Fibroblast of lung (primary cell): ENCODE results near the gene RASSF8. TPM values are rescaled to one million over a fixed set of nuclear protein-coding genes. Genes with fewer than 3 reads are reported as not detected.
A peak's percentile ranks its signal among the peaks of the same experiment; 100 is the strongest.

ENCODE experiments used
- DNase-seq, 2 donors: peaks; one replicate each; pipeline versions ENCODE4 v3.0.0 to v3.0.0-alpha.2; 2010; ENCODE audit warnings: low read depth in 2 of 2
- H2AFZ ChIP-seq: 2 replicates; pipeline ENCODE4 v1.5.1; 2012; ENCODE audit warnings: low read length, control low read depth, inconsistent platforms
- H3K27ac ChIP-seq: 2 replicates; pipeline ENCODE4 v1.5.1; 2011; ENCODE audit warnings: low read length, control low read depth; ENCODE audit not compliant: insufficient read depth
- H3K27me3 ChIP-seq: 2 replicates; pipeline ENCODE4 v1.5.1; 2011; ENCODE audit warnings: mild to moderate bottlenecking, low read length; ENCODE audit not compliant: control insufficient read depth, insufficient read depth
- H3K36me3 ChIP-seq: 2 replicates; pipeline ENCODE4 v1.5.1; 2011; ENCODE audit warnings: low read length; ENCODE audit not compliant: control insufficient read depth, insufficient read depth
- H3K4me1 ChIP-seq: 2 replicates; pipeline ENCODE4 v1.5.1; 2011; ENCODE audit warnings: low read length; ENCODE audit not compliant: control insufficient read depth, insufficient read depth; ENCODE audit errors: extremely low read depth
- H3K4me2 ChIP-seq: 2 replicates; pipeline ENCODE4 v1.5.1; 2011; ENCODE audit warnings: low read length, control low read depth; ENCODE audit not compliant: insufficient read depth; ENCODE audit errors: extremely low read depth
- H3K4me3 ChIP-seq, 4 experiments: fragments of 200-600 bp in 1 of 4; sonication (generic) in 1 of 4; replicated peaks in 1 of 4; 2 replicates each; pipeline ENCODE4 v1.5.1; 2011 to 2016; ENCODE audit warnings: low read length in 4 of 4, low read depth in 3 of 4, mild to moderate bottlenecking in 3 of 4, control low read depth in 2 of 4, inconsistent platforms in 1 of 4, mixed read lengths in 1 of 4; ENCODE audit not compliant: insufficient read depth in 1 of 4; ENCODE audit errors: control extremely low read depth in 1 of 4
- H3K79me2 ChIP-seq: 2 replicates; pipeline ENCODE4 v1.5.1; 2012; ENCODE audit warnings: mild to moderate bottlenecking, low read length, inconsistent platforms; ENCODE audit not compliant: control insufficient read depth, insufficient read depth
- H3K9ac ChIP-seq: 2 replicates; pipeline ENCODE4 v1.5.1; 2011; ENCODE audit warnings: mild to moderate bottlenecking, low read length, control low read depth; ENCODE audit not compliant: insufficient read depth
- H3K9me3 ChIP-seq: 2 replicates; pipeline ENCODE4 v1.5.1; 2012; ENCODE audit warnings: low read depth, low read length; ENCODE audit not compliant: control insufficient read depth, insufficient read depth
- H4K20me1 ChIP-seq: 2 replicates; pipeline ENCODE4 v1.5.1; 2011; ENCODE audit warnings: low read length; ENCODE audit not compliant: control insufficient read depth, insufficient read depth; ENCODE audit errors: extremely low read depth
- EZH2 ChIP-seq: IDR thresholded peaks from 2 replicates; pipeline ENCODE4 v1.5.1; 2012; ENCODE audit warnings: low read length, control low read depth, mild to moderate bottlenecking; ENCODE audit errors: missing control alignments
- polyA plus RNA-seq, 2 donors: library from polyadenylated mRNA; depleted of rRNA in 1 of 2; stranded (reverse) in 1 of 2; unstranded in 1 of 2; fragments of >200 nt; gene quantifications; 2 replicates each; pipeline ENCODE4 v1.2.1, GENCODE V29; 2011 to 2012; ENCODE audit warnings: missing spikeins in 1 of 2
- total RNA-seq: library from RNA; depleted of rRNA; stranded (reverse); fragments of >200 nt; gene quantifications from 2 replicates; pipeline ENCODE4 v1.2.1, GENCODE V29; 2014
- TF ChIP-seq, protein P1 (sequence below), 2 donors: IDR thresholded peaks in 1 of 2; conservative IDR thresholded peaks in 1 of 2; 1 replicate in 1 of 2; 2 replicates in 1 of 2; pipeline ENCODE4 v1.5.1; 2011 to 2012; ENCODE audit warnings: low read length in 2 of 2, control low read depth in 1 of 2, inconsistent platforms in 1 of 2, low read depth in 1 of 2, mild to moderate bottlenecking in 1 of 2

Gene RASSF8
- total and polyA plus RNA-seq, 2 donors (not counting 1 experiment from before 2014, with no cell fraction given): 28.8 to 52.8 TPM

DNA sequence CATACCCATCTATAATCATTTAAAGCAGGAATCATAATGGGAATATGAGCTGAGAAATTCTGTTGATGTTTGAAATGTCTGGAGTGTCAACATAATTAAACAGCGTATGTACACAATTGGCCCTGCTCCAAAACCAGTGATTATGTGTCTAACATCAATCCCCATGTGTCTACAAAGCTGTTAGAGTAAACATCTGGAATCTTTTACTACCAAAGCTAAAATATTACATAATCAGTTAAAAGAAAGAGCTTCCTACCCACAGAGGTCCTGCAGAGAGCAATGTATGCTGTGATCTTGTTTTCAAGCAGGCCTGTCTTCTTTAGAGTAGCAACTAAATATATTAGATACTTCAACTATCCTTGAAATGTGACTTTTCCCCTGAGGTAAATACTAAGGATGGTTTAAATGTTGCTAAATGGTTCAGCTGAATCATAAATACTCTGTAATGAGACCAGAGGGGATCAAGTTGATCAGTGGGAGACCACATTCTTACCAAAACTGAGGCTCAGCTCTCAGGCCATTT, 74.3 kb downstream of the RASSF8 start:
- no peak for TF ChIP-seq EZH2
- TF ChIP-seq, protein P1, sequence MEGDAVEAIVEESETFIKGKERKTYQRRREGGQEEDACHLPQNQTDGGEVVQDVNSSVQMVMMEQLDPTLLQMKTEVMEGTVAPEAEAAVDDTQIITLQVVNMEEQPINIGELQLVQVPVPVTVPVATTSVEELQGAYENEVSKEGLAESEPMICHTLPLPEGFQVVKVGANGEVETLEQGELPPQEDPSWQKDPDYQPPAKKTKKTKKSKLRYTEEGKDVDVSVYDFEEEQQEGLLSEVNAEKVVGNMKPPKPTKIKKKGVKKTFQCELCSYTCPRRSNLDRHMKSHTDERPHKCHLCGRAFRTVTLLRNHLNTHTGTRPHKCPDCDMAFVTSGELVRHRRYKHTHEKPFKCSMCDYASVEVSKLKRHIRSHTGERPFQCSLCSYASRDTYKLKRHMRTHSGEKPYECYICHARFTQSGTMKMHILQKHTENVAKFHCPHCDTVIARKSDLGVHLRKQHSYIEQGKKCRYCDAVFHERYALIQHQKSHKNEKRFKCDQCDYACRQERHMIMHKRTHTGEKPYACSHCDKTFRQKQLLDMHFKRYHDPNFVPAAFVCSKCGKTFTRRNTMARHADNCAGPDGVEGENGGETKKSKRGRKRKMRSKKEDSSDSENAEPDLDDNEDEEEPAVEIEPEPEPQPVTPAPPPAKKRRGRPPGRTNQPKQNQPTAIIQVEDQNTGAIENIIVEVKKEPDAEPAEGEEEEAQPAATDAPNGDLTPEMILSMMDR (conservative IDR thresholded peaks at IDR 0.05 in 1 of 2, IDR thresholded peaks at IDR 0.05 in 1 of 2; ENCODE audit: low read depth in 1 of 2, low read length in 2 of 2): no peak
- H3K36me3 ChIP-seq: no peaks in the 10 kb centered on the region
- H2AFZ ChIP-seq: no peak overlapping the region
- H4K20me1 ChIP-seq: no peaks in the 10 kb centered on the region
- H3K27me3 ChIP-seq: no peaks in the 10 kb centered on the region
- peaks cover 15% of the 10 kb centered on the region for H3K79me2 ChIP-seq
- no peak overlapping the region for H3K9ac ChIP-seq
- peaks cover 4% of the 10 kb centered on the region for H3K4me1 ChIP-seq
- H3K27ac ChIP-seq: no peak overlapping the region
- no peaks in the 10 kb centered on the region for H3K9me3 ChIP-seq
- H3K4me2 ChIP-seq: no peak overlapping the region
- H3K4me3 ChIP-seq: no peak overlapping the region
- peak in 1 of 2 donors; percentile 57 for DNase-seq

DNA sequence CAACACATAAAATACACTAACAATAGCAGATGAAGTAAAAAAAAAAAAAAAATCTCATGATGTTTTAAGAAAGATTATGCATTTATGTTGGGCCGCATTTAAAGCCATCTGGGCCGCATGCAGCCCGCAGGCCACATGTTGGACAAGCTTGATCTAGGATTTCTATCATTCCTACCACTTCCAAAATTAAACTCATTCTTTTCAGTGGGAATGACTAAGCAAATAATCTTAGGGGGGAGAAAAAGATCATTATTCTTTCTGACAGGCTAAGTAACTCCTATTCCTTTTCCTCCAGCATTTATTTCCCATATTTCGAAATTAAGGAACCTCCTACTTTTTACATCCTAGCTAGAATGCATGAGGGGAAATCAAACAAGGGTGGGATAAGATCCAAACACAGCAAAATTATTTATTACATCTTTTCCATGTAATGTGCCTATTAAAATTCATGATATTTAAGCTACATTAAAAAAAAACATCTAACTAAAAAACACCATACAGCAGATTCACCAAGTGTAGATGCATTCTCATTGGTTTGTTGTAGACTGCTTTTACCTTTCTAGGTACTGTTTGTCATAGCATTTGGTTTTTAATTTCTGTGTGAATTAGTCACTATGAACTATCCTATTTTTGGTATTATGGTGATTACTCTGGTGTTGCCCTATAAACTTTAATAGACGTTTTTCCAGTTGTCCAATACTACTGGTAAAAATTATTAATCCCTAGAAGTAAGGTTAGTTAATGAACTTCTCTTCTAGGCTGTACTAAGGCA, 76.1 kb downstream of the RASSF8 start:
- no peak overlapping the region for H3K4me2 ChIP-seq
- peaks cover 18% of the 10 kb centered on the region for H3K79me2 ChIP-seq
- no peaks in the 10 kb centered on the region for H3K9me3 ChIP-seq
- no peak for TF ChIP-seq EZH2
- TF ChIP-seq, protein P1 (conservative IDR thresholded peaks at IDR 0.05 in 1 of 2, IDR thresholded peaks at IDR 0.05 in 1 of 2; ENCODE audit: low read depth in 1 of 2, low read length in 2 of 2): no peak
- no peak overlapping the region for H3K4me3 ChIP-seq
- peak; percentile 23 to 94 for DNase-seq
- no peak overlapping the region for H3K27ac ChIP-seq
- H4K20me1 ChIP-seq: no peaks in the 10 kb centered on the region
- H3K27me3 ChIP-seq: no peaks in the 10 kb centered on the region
- H3K9ac ChIP-seq: no peak overlapping the region
- no peaks in the 10 kb centered on the region for H3K36me3 ChIP-seq
- H3K4me1 ChIP-seq: peaks cover 2% of the 10 kb centered on the region
- no peak overlapping the region for H2AFZ ChIP-seq

DNA sequence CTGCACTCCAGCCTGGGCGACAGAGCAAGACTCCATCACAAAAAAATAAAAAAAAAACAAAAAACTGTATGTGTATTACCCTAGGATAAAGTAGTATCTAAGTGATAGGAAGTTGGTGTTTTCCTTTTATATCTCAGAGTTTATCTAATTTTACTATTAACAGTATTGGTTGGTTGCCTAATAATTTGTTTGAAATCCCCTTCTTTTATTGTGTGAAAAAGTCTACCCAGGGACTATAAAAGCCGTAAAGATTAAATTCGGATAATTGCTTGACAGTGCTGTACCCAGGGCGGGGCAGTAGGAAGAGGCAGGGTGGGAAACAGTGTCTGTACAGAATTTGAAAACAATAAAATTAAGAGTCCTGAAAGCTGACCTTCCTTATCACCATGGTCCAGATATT, 78.4 kb downstream of the RASSF8 start:
- H3K9me3 ChIP-seq: no peaks in the 10 kb centered on the region
- no peaks in the 10 kb centered on the region for H4K20me1 ChIP-seq
- no peak overlapping the region for H2AFZ ChIP-seq
- no peaks in the 10 kb centered on the region for H3K36me3 ChIP-seq
- H3K4me1 ChIP-seq: peaks cover 2% of the 10 kb centered on the region
- DNase-seq: no peak
- no peak overlapping the region for H3K27ac ChIP-seq
- H3K9ac ChIP-seq: no peak overlapping the region
- peaks cover 22% of the 10 kb centered on the region for H3K79me2 ChIP-seq
- TF ChIP-seq, protein P1 (conservative IDR thresholded peaks at IDR 0.05 in 1 of 2, IDR thresholded peaks at IDR 0.05 in 1 of 2; ENCODE audit: low read depth in 1 of 2, low read length in 2 of 2): no peak
- no peak for TF ChIP-seq EZH2
- H3K4me2 ChIP-seq: no peak overlapping the region
- no peaks in the 10 kb centered on the region for H3K27me3 ChIP-seq
- H3K4me3 ChIP-seq: no peak overlapping the region
